IPS-18a (cell line): Measurements from ENCODE around the gene VOPP1.
"Not testable (repeated sequence)": the region's sequence is repeated elsewhere in the genome, so short reads cannot be mapped to it uniquely, and the experiment has no call there.

Experiments
- H3K27ac ChIP-seq: one replicate; pipeline ENCODE4 v1.5.1; 2013; ENCODE audit warnings: low read length
- H3K27me3 ChIP-seq: one replicate; pipeline ENCODE4 v1.6.1; 2013; ENCODE audit warnings: mild to moderate bottlenecking, low read length; ENCODE audit not compliant: control insufficient read depth, insufficient read depth
- H3K36me3 ChIP-seq: one replicate; pipeline ENCODE4 v1.6.1; 2013; ENCODE audit warnings: low read depth, low read length; ENCODE audit not compliant: control insufficient read depth
- H3K4me1 ChIP-seq: one replicate; pipeline ENCODE4 v1.6.1; 2013; ENCODE audit warnings: low read depth, low read length; ENCODE audit not compliant: control insufficient read depth
- H3K4me3 ChIP-seq: one replicate; pipeline ENCODE4 v1.5.1; 2013; ENCODE audit warnings: low read length
- H3K9ac ChIP-seq: one replicate; pipeline ENCODE4 v1.6.1; 2013; ENCODE audit warnings: mild to moderate bottlenecking, low read length, moderate library complexity
- H3K9me3 ChIP-seq: one replicate; pipeline ENCODE4 v1.6.1; 2013; ENCODE audit warnings: low read depth, low read length; ENCODE audit not compliant: control insufficient read depth

Gene VOPP1

DNA sequence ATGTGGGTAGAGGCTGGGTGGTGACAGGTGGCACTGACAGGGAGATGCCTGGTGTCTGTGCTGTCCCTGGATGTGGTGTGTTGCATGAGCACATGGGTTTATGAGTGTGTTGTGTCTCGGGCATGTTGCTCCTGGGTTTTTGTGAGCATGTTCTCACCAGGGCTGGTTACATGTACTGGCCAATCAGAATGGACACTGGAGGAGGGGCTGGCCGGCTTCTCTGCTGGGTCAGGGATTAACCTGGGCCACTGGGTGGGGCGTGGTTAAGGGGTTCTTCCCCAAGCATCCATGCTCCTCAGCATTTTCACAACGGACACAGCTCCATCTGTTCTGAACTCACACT lies 20.8 kb upstream of the VOPP1 start:
- no peaks in the 10 kb centered on the region for H3K4me1 ChIP-seq
- H3K27me3 ChIP-seq: no peaks in the 10 kb centered on the region

DNA sequence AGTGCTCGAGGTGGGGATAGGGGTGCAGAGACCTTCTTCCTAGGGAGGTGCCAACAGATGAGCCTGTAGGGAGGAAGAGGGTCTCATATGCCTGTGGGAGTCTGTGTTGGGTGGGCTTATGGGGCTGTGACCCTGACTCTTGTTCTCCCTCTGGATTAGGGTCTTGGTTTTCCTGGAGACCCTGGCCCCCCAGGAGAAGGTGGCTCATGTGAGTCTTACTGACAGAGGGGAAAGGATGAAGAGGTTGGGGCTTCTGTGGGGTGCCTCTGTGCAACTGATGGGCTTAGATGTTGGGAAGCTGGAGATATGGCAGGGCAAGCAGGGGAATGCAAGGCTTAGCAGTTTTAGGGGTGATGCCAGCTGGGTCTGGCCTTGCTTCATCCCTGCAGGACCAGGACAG lies 20.2 kb upstream of the VOPP1 start:
- no peak overlapping the region for H3K9ac ChIP-seq
- H3K4me1 ChIP-seq: no peaks in the 10 kb centered on the region
- H3K27me3 ChIP-seq: no peaks in the 10 kb centered on the region
- H3K27ac ChIP-seq: no peak overlapping the region
- H3K9me3 ChIP-seq: no peaks in the 10 kb centered on the region
- H3K36me3 ChIP-seq: no peaks in the 10 kb centered on the region
- no peak overlapping the region for H3K4me3 ChIP-seq

More for the DNA sequence above, 20.8 kb upstream of the VOPP1 start:
- H3K9me3 ChIP-seq: no peaks in the 10 kb centered on the region
- no peaks in the 10 kb centered on the region for H3K36me3 ChIP-seq
- no peak overlapping the region for H3K27ac ChIP-seq
- no peak overlapping the region for H3K9ac ChIP-seq
- H3K4me3 ChIP-seq: no peak overlapping the region

DNA sequence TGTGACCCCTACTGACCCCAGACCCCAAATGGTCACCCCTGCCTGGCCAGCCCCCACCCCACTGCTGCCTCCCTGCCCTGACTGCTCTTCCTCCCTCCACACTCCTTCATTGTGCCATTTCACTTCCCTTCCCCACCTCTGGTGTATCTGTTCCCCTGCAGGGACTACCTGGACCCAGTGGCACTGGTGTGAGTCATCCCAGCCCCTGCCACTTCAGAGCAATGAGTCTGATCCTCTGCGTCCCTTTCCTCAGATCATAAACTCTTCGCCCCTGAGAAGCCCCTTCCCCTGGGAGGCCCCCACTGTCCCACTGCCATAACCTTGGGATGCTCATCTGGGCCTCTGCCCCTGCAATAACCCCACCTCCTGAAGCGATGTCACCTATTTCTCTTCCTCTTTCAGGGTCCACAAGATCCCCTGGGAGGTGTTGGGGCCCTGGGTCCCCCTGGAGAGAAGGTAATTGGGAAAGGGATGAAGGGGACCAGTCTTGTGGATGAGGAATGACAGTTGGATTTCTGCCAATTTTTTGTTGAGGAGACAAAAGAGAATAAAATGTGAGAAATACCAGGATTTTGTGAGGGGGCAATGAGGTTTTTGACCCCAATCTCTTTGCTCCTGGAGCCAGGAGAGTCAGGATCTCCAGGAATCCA lies 19.1 kb upstream of the VOPP1 start:
- Histone ChIP-seq H3K4me3 (no peak overlapping the region), H3K36me3 (no peaks in the 10 kb centered on the region), H3K9me3 (no peaks in the 10 kb centered on the region), H3K27ac (no peak overlapping the region), H3K27me3 (no peaks in the 10 kb centered on the region), H3K4me1 (no peaks in the 10 kb centered on the region), H3K9ac (no peak overlapping the region)

DNA sequence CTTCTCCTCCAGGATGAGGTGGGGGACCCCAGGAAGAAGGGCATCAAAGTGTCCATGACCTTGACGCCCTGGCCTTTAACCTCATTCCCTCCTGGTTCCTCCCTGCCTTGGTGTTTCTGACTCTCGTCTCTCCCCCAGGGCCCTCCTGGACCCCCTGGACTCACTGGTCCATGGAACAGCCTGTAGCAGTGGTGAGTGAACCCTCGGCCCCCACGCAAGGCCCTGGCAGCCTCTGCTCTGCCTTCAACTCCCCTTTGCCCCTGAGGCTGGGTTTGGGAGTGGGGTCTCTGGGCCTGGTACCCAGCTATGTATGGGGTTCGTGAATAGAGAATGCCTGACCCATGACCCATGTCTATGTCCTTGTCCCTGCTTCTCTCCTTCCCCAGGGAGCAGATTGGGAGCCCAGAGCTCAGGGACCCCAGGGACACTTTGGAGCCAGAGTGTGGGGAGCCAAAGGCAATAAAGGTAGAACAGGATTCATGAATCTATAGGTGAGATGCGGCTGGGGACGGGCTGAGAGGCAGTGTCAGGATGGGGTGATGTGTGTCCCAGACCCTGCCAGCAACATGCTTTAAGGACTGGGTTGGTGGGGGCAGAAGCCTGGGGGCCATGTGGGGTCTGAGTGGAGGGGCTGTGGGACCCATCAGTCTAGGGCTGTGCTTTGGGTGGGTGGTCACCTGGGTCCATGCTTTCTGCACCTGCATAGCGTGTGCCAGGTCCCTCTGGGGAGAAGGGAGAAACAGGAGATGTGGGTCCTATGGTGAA lies 18.4 kb upstream of the VOPP1 start:
- Histone ChIP-seq H3K27ac (no peak overlapping the region), H3K4me1 (no peaks in the 10 kb centered on the region), H3K9ac (no peak overlapping the region), H3K4me3 (no peak overlapping the region), H3K27me3 (no peaks in the 10 kb centered on the region), H3K9me3 (no peaks in the 10 kb centered on the region), H3K36me3 (no peaks in the 10 kb centered on the region)

DNA sequence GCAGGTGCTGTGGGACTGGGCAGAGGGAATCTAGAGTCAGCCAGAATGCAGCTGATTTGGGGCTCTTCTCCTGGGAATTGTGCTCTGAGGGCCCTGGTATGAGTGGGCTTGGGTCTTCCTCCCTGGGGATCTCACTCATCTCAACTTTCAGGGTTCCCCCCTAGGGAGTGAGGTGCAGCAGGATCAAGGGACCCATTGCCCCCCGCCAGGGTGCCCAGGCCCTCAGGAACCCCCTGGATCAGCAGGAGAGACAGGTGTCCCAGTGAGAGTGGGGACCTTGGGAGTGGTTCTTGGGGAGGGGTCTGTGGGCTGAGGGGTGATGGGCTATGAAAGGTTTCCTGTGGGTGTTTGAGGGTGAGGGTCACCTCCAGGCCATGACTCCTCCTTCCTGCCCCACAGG lies 17.6 kb upstream of the VOPP1 start:
- no peaks in the 10 kb centered on the region for H3K4me1 ChIP-seq
- no peak overlapping the region for H3K4me3 ChIP-seq
- no peaks in the 10 kb centered on the region for H3K27me3 ChIP-seq
- no peaks in the 10 kb centered on the region for H3K9me3 ChIP-seq
- no peaks in the 10 kb centered on the region for H3K36me3 ChIP-seq
- no peak overlapping the region for H3K27ac ChIP-seq
- no peak overlapping the region for H3K9ac ChIP-seq

DNA sequence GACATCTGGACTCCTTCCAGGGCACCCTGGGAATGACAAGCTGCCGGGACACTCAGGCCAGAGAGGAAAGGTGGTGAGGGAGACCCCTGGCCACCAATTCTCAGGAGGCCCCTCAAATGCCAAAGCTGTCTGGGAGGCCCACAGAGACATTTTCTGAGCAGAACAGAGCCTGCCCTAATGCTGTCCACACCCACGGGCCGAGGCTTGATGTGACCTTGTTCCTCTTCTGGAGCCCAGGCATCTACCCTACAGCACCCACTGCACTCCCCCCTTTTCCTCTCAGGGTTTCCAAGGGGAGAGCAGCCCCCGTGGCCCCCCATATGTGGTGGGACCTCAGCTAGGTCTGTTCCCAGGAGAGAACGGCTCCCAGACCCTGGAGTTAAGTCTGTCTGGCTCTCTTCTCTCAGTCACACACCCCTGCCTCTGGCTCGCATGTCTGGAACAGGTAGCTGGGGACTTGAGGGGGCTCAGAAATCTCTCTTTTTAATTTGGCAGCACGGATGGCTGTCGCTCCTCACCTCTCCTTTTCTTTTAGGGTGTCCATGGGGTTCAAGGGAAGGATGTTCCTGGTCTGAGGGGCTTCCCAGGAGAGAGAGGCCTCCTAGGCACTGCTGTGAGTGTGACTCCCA lies 16.8 kb upstream of the VOPP1 start:
- Histone ChIP-seq H3K9me3 (no peaks in the 10 kb centered on the region), H3K4me3 (no peak overlapping the region), H3K27me3 (no peaks in the 10 kb centered on the region), H3K9ac (no peak overlapping the region), H3K27ac (no peak overlapping the region), H3K4me1 (no peaks in the 10 kb centered on the region), H3K36me3 (no peaks in the 10 kb centered on the region)

DNA sequence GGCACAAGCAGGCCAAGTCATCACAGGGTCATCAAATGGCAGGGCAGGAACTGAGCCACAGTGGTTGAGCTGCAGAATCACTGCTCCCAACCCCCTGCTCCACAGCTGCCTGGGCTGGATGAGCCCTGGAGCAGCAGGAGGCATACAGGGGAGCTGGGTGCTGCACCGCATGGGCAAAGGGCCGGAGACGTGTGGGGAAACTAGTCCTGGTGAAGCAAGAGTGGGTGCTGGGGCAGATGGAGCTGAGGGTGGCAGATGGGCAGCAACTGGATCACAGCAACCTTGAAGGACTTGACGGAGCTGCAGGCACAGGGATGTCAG lies 16.0 kb upstream of the VOPP1 start:
- Histone ChIP-seq H3K27me3 (no peaks in the 10 kb centered on the region), H3K27ac (no peak overlapping the region), H3K9me3 (no peaks in the 10 kb centered on the region), H3K36me3 (no peaks in the 10 kb centered on the region), H3K4me3 (no peak overlapping the region), H3K4me1 (no peaks in the 10 kb centered on the region), H3K9ac (no peak overlapping the region)

DNA sequence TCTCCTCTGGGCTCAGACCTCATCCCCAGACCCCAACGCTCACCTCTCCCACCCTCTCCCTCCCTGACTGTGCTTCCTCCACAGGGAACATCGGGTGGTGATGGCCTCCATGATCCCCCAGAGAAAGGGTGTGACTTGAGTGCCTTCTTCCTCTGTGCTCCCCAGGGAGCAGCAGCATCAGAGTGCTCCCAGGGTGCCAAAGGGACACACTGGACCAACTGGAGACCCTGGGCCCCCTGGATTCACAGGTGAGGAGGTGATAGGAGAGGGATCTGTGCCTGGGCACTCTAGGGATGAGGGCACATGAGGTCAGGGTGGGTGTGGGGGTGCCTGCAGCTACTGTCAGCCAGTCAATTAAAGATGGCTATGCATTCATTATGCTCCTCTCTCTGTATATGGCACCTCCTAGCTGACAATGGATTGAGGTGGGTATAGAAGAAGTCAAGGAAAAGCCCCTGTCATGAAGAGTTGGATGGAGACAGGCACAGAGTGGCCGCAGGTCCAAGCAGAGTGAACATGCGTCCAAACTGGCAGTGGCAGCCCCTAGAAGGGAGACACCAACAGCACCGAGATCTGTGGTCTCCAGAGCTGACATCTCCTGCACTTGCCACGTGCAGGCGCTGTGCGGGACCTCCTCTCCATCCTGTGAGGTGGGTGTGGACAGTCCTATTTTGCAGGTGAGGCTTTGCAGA lies 15.5 kb upstream of the VOPP1 start:
- H3K27me3 ChIP-seq: no peaks in the 10 kb centered on the region
- H3K9ac ChIP-seq: no peak overlapping the region
- H3K9me3 ChIP-seq: no peaks in the 10 kb centered on the region
- H3K4me1 ChIP-seq: no peaks in the 10 kb centered on the region
- H3K4me3 ChIP-seq: no peak overlapping the region
- H3K27ac ChIP-seq: no peak overlapping the region
- H3K36me3 ChIP-seq: no peaks in the 10 kb centered on the region

DNA sequence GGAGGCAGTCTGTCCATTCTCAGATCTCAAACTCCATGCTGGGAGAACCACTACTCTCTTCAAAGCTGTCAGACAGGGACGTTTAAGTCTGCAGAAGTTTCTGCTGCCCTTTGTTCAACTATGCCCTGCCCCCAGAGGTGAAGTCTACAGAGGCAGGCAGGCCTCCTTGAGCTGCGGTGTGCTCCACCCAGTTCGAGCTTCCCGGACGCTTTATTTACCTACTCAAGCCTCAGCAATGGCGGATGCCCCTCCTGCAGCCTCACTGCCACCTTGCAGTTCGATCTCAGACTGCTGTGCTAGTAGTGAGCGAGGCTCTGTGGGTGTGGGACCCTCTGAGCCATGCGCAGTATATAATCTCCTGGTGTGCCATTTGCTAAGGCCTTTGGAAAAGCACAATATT lies 10.4 kb upstream of the VOPP1 start:
- H3K4me1 ChIP-seq: not testable (repeated sequence)

DNA sequence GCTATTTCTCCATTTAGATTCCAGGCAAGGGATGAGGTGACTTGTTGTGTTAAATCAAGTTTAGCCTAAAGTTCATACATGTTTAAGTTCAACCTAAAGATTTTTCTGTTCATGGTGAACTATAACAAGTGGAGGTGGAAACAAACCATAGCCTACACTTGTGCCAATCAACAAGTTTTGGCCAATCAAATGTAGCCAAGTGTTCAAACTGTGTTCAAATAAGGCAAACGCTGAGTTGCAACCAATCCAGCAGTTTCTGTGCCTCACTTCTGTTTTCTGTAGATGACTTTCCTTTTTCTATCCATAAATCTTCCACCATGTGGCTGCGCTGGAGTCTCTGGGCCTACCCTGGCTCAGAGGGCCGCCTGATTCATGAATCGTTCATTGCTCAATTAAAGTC lies 4.5 kb upstream of the VOPP1 start:
- Histone ChIP-seq H3K36me3 (no peaks in the 10 kb centered on the region), H3K27me3 (peaks cover 18% of the 10 kb centered on the region), H3K9ac (no peak overlapping the region), H3K27ac (no peak overlapping the region), H3K4me1 (peaks cover 17% of the 10 kb centered on the region), H3K4me3 (no peak overlapping the region), H3K9me3 (no peaks in the 10 kb centered on the region)

More for the DNA sequence above, 10.4 kb upstream of the VOPP1 start:
- not testable (repeated sequence) for H3K9me3 ChIP-seq, H3K36me3 ChIP-seq, H3K9ac ChIP-seq, H3K4me3 ChIP-seq, H3K27ac ChIP-seq, H3K27me3 ChIP-seq

DNA sequence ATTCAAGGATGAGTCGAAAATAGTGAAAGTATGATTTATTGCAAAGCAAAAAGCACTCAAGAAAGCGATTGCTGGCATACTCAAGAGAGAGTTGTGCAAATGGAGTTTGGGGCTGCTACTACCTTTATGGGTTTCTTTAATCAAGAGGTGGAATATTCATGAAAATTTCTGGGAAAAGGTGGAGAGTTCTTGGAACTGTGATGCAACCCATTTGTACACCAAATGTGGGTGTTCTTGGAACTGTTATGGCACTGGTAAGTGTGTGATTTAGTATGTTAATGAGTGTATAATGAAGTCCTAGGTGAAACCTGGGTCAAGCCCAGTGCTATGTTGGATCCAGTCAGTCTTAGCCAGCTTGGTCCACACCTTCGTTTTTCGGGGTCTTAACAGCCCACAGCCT lies 3.4 kb upstream of the VOPP1 start:
- Histone ChIP-seq H3K36me3 (no peaks in the 10 kb centered on the region), H3K9me3 (no peaks in the 10 kb centered on the region), H3K9ac (no peak overlapping the region), H3K27ac (no peak overlapping the region), H3K4me1 (peaks cover 20% of the 10 kb centered on the region), H3K27me3 (peaks cover 18% of the 10 kb centered on the region), H3K4me3 (no peak overlapping the region)
